AG04450 (cell line): ENCODE measurements around the gene TNFAIP8L1. TPM values are rescaled to one million over a fixed set of nuclear protein-coding genes. Genes with fewer than 3 reads are reported as not detected.

Source experiments
- CTCF ChIA-PET: fragments of 300-600, 350-600 bp; formaldehyde crosslinking; extraction: SDS; loops from one replicate; lab custom pipeline; 2022; ENCODE audit warnings: antibody characterized with exemption, inconsistent platforms; lab: Charles Lee
- POLR2A ChIA-PET: fragments of 350-600 bp; formaldehyde crosslinking; extraction: SDS; loops from one replicate; lab custom pipeline; 2021; ENCODE audit warnings: antibody characterized with exemption, inconsistent platforms; lab: Yijun Ruan, JAX
- DNase-seq: peaks from one replicate; pipeline ENCODE4 v3.0.0-alpha.2; 2011; ENCODE audit warnings: low read depth, low spot score
- H3K27ac ChIP-seq: one replicate; pipeline ENCODE4 v1.5.1; 2012; ENCODE audit warnings: low read depth, low read length, control low read depth
- H3K27me3 ChIP-seq: one replicate; pipeline ENCODE4 v1.6.0; 2012; ENCODE audit warnings: low read length; ENCODE audit not compliant: control insufficient read depth, insufficient read depth
- H3K4me3 ChIP-seq: 2 replicates; pipeline ENCODE4 v1.5.1; 2011; ENCODE audit warnings: mild to moderate bottlenecking, low read depth, low read length, control low read depth
- H3K9me3 ChIP-seq: 2 replicates; pipeline ENCODE4 v1.5.1; 2012; ENCODE audit warnings: low read length; ENCODE audit not compliant: control insufficient read depth, insufficient read depth
- CTCF ChIP-seq: IDR thresholded peaks from 2 replicates; pipeline ENCODE4 v1.5.1; 2011; ENCODE audit warnings: low read depth, low read length, control low read depth, inconsistent platforms
- polyA plus RNA-seq: library from polyadenylated mRNA; depleted of rRNA; stranded (reverse); fragments of >200 nt; gene quantifications from 2 replicates; pipeline ENCODE4 v1.2.3, GENCODE V29; 2011

The TNFAIP8L1 gene
- polyA plus RNA-seq, 1 experiment, result 4.1 TPM

- ChIA-PET CTCF (no interaction called here), POLR2A (no interaction called here)
- H3K27ac ChIP-seq, result no peak overlapping the region
- no peak for DNase-seq
- H3K9me3 ChIP-seq, result peaks cover 1% of the 10 kb centered on the region; the same call in 1 of the 2 replicates
- H3K4me3 ChIP-seq, result no peak overlapping the region
- TF ChIP-seq CTCF, result no peak
- H3K27me3 ChIP-seq, result no peaks in the 10 kb centered on the region
Measured at GRCh38 chr19:4684312-4685095, 45.2 kb downstream of the TNFAIP8L1 start.

- no peak for TF ChIP-seq CTCF
- H3K4me3 ChIP-seq, result no peak overlapping the region
- CTCF ChIA-PET, result no interaction called here
- H3K27me3 ChIP-seq, result no peaks in the 10 kb centered on the region
- no peaks in the 10 kb centered on the region; the same call in 1 of the 2 replicates for H3K9me3 ChIP-seq
- no peak overlapping the region for H3K27ac ChIP-seq
- DNase-seq, result no peak
- POLR2A ChIA-PET, result no interaction called here
Measured at GRCh38 chr19:4686700-4687099, 47.4 kb downstream of the TNFAIP8L1 start.

GRCh38 chr19:4687396-4687795, 48.1 kb downstream of the TNFAIP8L1 start:
- H3K9me3 ChIP-seq, result no peaks in the 10 kb centered on the region; the same call in 1 of the 2 replicates
- H3K27me3 ChIP-seq, result no peaks in the 10 kb centered on the region
- POLR2A ChIA-PET, result no interaction called here
- H3K4me3 ChIP-seq, result no peak overlapping the region
- no peak overlapping the region for H3K27ac ChIP-seq
- TF ChIP-seq CTCF, result no peak
- CTCF ChIA-PET, result no interaction called here
- DNase-seq, result no peak

- CTCF ChIA-PET, result no interaction called here
- TF ChIP-seq CTCF, result no peak
- Histone ChIP-seq H3K4me3 (no peak overlapping the region), H3K27ac (no peak overlapping the region), H3K9me3 (no peaks in the 10 kb centered on the region), H3K27me3 (no peaks in the 10 kb centered on the region)
- no peak for DNase-seq
- POLR2A ChIA-PET, result no interaction called here
Measured at GRCh38 chr19:4688587-4688986, 49.3 kb downstream of the TNFAIP8L1 start.

GRCh38 chr19:4689403-4689802, 50.1 kb downstream of the TNFAIP8L1 start:
- no peak for DNase-seq
- POLR2A ChIA-PET, result no interaction called here
- CTCF ChIA-PET, result no interaction called here
- H3K9me3 ChIP-seq, result no peaks in the 10 kb centered on the region
- H3K27me3 ChIP-seq, result no peaks in the 10 kb centered on the region
- TF ChIP-seq CTCF, result no peak
- no peak overlapping the region for H3K27ac ChIP-seq
- H3K4me3 ChIP-seq, result no peak overlapping the region
